Erythroblast (primary cell): ENCODE data around the gene CELF4.

Source experiments
- GATA1 ChIP-seq: IDR thresholded peaks from 2 replicates; pipeline ENCODE4 v1.6.1; 2011; ENCODE audit warnings: low read depth, mild to moderate bottlenecking, control low read depth, low read length, moderate library complexity
- POLR2A ChIP-seq: IDR thresholded peaks from 2 replicates; pipeline ENCODE4 v1.6.1; 2011; ENCODE audit warnings: mild to moderate bottlenecking, low read length

DNA sequence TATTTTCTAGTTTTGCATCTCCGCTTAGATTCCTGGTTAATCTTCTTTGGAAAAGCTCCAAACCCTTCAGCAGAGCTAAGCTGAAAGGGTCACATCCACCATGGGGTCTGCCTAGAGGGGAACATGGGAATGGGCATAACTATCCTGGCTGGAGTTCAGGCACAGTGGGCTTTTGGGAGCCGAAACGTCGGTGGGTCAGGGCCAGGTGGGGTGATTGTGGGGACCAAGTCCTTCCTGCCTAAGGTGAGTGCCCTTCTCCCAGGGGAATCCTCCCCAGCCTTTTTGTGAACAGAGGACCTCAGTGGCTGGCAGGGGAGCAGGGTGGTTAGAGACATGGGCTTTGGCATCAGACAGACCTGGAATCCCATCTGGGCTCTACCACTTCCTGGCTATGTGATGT lies 60.3 kb downstream of the CELF4 start:
- TF ChIP-seq POLR2A: no peak
- no peak for TF ChIP-seq GATA1
